ENCODE data around the gene AMPD2. TPM values are rescaled to one million over a fixed set of nuclear protein-coding genes. Genes with fewer than 3 reads are reported as not detected.

AMPD2 gene
- total RNA-seq, 1 experiment from 2014 or later = 69.9 TPM

- BruUV-seq (replicated peaks) = no TSS peak
- POLR2A ChIA-PET = no interaction called here
Measured at GRCh38 chr1:109664671-109665070, 45.0 kb downstream of the AMPD2 start.

GRCh38 chr1:109667452-109668122 lies 48.0 kb downstream of the AMPD2 start, which contains the start of gene GSTM2:
GSTM2 (plus strand) TSS chr1:109668057; CDS start chr1:109668116, 59 bp downstream.
- no peak within 1 kb of the TSS for H2AFZ ChIP-seq (ENCODE audit: low read depth, low read length, poor library complexity, severe bottlenecking)
- intact Hi-C loops (cut with micrococcal nuclease) = no loop called here
- TF ChIP-seq FOSL1 (IDR thresholded peaks at IDR 0.05; ENCODE audit: low read depth) = no peak
- TF ChIP-seq ZFX (IDR thresholded peaks at IDR 0.05) = no peak
- no peak for TF ChIP-seq POLR2A (IDR thresholded peaks at IDR 0.05; ENCODE audit: borderline replicate concordance, extremely low read depth, insufficient read depth, insufficient read length)
- no peak for TF ChIP-seq MAX (IDR thresholded peaks at IDR 0.05)
- no peak for TF ChIP-seq EZH2 (IDR thresholded peaks at IDR 0.05)
- TF ChIP-seq POLR2AphosphoS5 (IDR thresholded peaks at IDR 0.05; ENCODE audit: low read depth, low read length) = no peak
- no peak for TF ChIP-seq CBX3 (IDR thresholded peaks at IDR 0.05; ENCODE audit: low read depth)
- no peak for TF ChIP-seq TCF7L2 (IDR thresholded peaks at IDR 0.05; ENCODE audit: borderline replicate concordance, extremely low read depth, insufficient read depth, insufficient read length)
- no peak for TF ChIP-seq SRF (IDR thresholded peaks at IDR 0.05; ENCODE audit: low read depth)
- no peak for TF ChIP-seq SP1 (IDR thresholded peaks at IDR 0.05; ENCODE audit: low read depth)
- no peak for TF ChIP-seq RAD21 (IDR thresholded peaks at IDR 0.05; ENCODE audit: low read depth)
- no peak for TF ChIP-seq SIN3A (IDR thresholded peaks at IDR 0.05; ENCODE audit: low read depth)
- TF ChIP-seq EZH2phosphoT487 (IDR thresholded peaks at IDR 0.05; ENCODE audit: borderline replicate concordance) = no peak
- TF ChIP-seq YY1 (IDR thresholded peaks at IDR 0.05; ENCODE audit: extremely low read depth, insufficient replicate concordance, low read depth, low read length) = no peak
- no peak for TF ChIP-seq ZNF274 (IDR thresholded peaks at IDR 0.05; ENCODE audit: low read depth, low read length)
- no peak for TF ChIP-seq ATF3 (IDR thresholded peaks at IDR 0.05)
- H3K4me2 ChIP-seq (ENCODE audit: low read length) = no peak within 1 kb of the TSS
- H3K36me3 ChIP-seq (ENCODE audit: control insufficient read depth in 1 of 2, insufficient read depth in 2 of 2, low read length in 2 of 2) = no peaks in the 10 kb centered on the region
- RAD21 ChIA-PET (ENCODE audit: low non-redundant PET in 1 of 2, low total read pairs in 2 of 2, uncharacterized antibody in 2 of 2, unreplicated experiment in 2 of 2) = no interaction called here
- no peaks in the 10 kb centered on the region for H4K20me1 ChIP-seq (ENCODE audit: insufficient read depth)
- POLR2A ChIA-PET = no interaction called here
- no peak within 1 kb of the TSS for H3K27ac ChIP-seq (ENCODE audit: low read depth, low read length)
- ATAC-seq (peak; percentile 74), DNase-seq (ENCODE audit: low read depth, low spot score) (no peak)
- no peak within 1 kb of the TSS for H3K9ac ChIP-seq (ENCODE audit: low read length)
- H3K4me3 ChIP-seq (replicated peaks in 1 of 2; ENCODE audit: low read depth in 1 of 2, low read length in 2 of 2) = no peak within 1 kb of the TSS
- H3K4me1 ChIP-seq (ENCODE audit: control insufficient read depth in 1 of 2, insufficient read depth in 2 of 2, low read length in 2 of 2) = peaks cover 0 to 4% of the 10 kb centered on the region in 2 experiments; a peak in 1 of 4 replicates
- H3K79me2 ChIP-seq (ENCODE audit: insufficient read depth, low read length) = no peaks in the 10 kb centered on the region
- CTCF ChIA-PET = no interaction called here
- no peaks in the 10 kb centered on the region for H3K27me3 ChIP-seq (ENCODE audit: insufficient read depth, low read length)
- BruUV-seq (replicated peaks) = no TSS peak
- no peaks in the 10 kb centered on the region for H3K9me2 ChIP-seq (ENCODE audit: insufficient read depth)
- H3K9me3 ChIP-seq (ENCODE audit: control insufficient read depth in 1 of 2, insufficient read depth in 1 of 2, low read depth in 1 of 2, low read length in 2 of 2) = no peaks in the 10 kb centered on the region

More at GRCh38 chr1:109664671-109665070, 45.0 kb downstream of the AMPD2 start:
- Histone ChIP-seq H4K20me1 (ENCODE audit: insufficient read depth) (no peaks in the 10 kb centered on the region), H3K4me3 (replicated peaks in 1 of 2; ENCODE audit: low read depth in 1 of 2, low read length in 2 of 2) (no peak overlapping the region), H3K4me2 (ENCODE audit: low read length) (no peak overlapping the region), H3K27me3 (ENCODE audit: insufficient read depth, low read length) (no peaks in the 10 kb centered on the region), H2AFZ (ENCODE audit: low read depth, low read length, poor library complexity, severe bottlenecking) (no peak overlapping the region), H3K9ac (ENCODE audit: low read length) (no peak overlapping the region), H3K9me2 (ENCODE audit: insufficient read depth) (no peaks in the 10 kb centered on the region), H3K36me3 (ENCODE audit: control insufficient read depth in 1 of 2, insufficient read depth in 2 of 2, low read length in 2 of 2) (no peaks in the 10 kb centered on the region), H3K79me2 (ENCODE audit: insufficient read depth, low read length) (no peaks in the 10 kb centered on the region), H3K9me3 (ENCODE audit: control insufficient read depth in 1 of 2, insufficient read depth in 1 of 2, low read depth in 1 of 2, low read length in 2 of 2) (no peaks in the 10 kb centered on the region), H3K27ac (ENCODE audit: low read depth, low read length) (no peak overlapping the region), H3K4me1 (ENCODE audit: control insufficient read depth in 1 of 2, insufficient read depth in 2 of 2, low read length in 2 of 2) (peaks cover 0 to 4% of the 10 kb centered on the region in 2 experiments; a peak in 1 of 4 replicates)
- DNase-seq (ENCODE audit: low read depth, low spot score) (no peak), ATAC-seq (no peak)
- intact Hi-C loops (cut with micrococcal nuclease) = no loop called here
- TF ChIP-seq EZH2 (IDR thresholded peaks at IDR 0.05) = no peak
- no peak for TF ChIP-seq EGR1 (IDR thresholded peaks at IDR 0.05; ENCODE audit: low read depth)
- no peak for TF ChIP-seq FOSL1 (IDR thresholded peaks at IDR 0.05; ENCODE audit: low read depth)
- TF ChIP-seq CBX3 (IDR thresholded peaks at IDR 0.05; ENCODE audit: low read depth) = no peak
- no peak for TF ChIP-seq YY1 (IDR thresholded peaks at IDR 0.05; ENCODE audit: extremely low read depth, insufficient replicate concordance, low read depth, low read length)
- ChIA-PET CTCF (no interaction called here), RAD21 (ENCODE audit: low non-redundant PET in 1 of 2, low total read pairs in 2 of 2, uncharacterized antibody in 2 of 2, unreplicated experiment in 2 of 2) (no interaction called here)
